ENCODE results near the gene PAPPA. TPM values are rescaled to one million over a fixed set of nuclear protein-coding genes. Genes with fewer than 3 reads are reported as not detected.

The PAPPA gene
- total RNA-seq, 3 donors from 2014 or later (not counting 1 experiment from before 2014, with no cell fraction given), result not detected

- no peak for TF ChIP-seq CTCF (IDR thresholded peaks at IDR 0.05)
- WGBS (ENCODE audit: insufficient coverage), result 89% methylated on average over 27 of the region's 27 CpGs
- no peak for ATAC-seq
Observed at GRCh38 chr9:116187570-116188170, 34.1 kb downstream of the PAPPA start.

GRCh38 chr9:116189683-116190082 is 36.1 kb downstream of the PAPPA start:
- Mint-ChIP-seq H3K4me1 (no peaks in the 10 kb centered on the region), H3K9me3 (peaks cover 7 to 10% of the 10 kb centered on the region in 2 donors)
- no peak for TF ChIP-seq CTCF (IDR thresholded peaks at IDR 0.05)

More at GRCh38 chr9:116187570-116188170, 34.1 kb downstream of the PAPPA start:
- no peaks in the 10 kb centered on the region for H3K27me3 ChIP-seq (ENCODE audit: control insufficient read depth, insufficient read depth, low read length)
- no peaks in the 10 kb centered on the region for H3K4me1 Mint-ChIP-seq
- no peak overlapping the region for H3K27ac ChIP-seq (ENCODE audit: low read length)
- no peaks in the 10 kb centered on the region for H3K27me3 Mint-ChIP-seq (ENCODE audit: low read depth in 2 of 2)
- DNase-seq, result no peak
- intact Hi-C loops (cut with micrococcal nuclease), result no loop called here
- H3K36me3 Mint-ChIP-seq, result no peaks in the 10 kb centered on the region
- H3K27ac Mint-ChIP-seq, result no peak overlapping the region
- H3K9me3 ChIP-seq (ENCODE audit: control insufficient read depth, insufficient read depth, low read length), result peaks cover 5% of the 10 kb centered on the region
- H3K9me3 Mint-ChIP-seq, result peaks cover 8 to 10% of the 10 kb centered on the region in 2 donors
- H3K4me3 ChIP-seq (ENCODE audit: low read length), result no peak overlapping the region
- H3K36me3 ChIP-seq (ENCODE audit: control insufficient read depth, insufficient read depth, low read length), result no peaks in the 10 kb centered on the region
- no peak overlapping the region for H3K4me3 Mint-ChIP-seq
- no peaks in the 10 kb centered on the region for H3K4me1 ChIP-seq (ENCODE audit: control insufficient read depth, insufficient read depth, low read length)

GRCh38 chr9:116190637-116191396 is 37.2 kb downstream of the PAPPA start:
- ATAC-seq (no peak), DNase-seq (no peak)
- Mint-ChIP-seq H3K9me3 (peaks cover 3 to 10% of the 10 kb centered on the region in 2 donors), H3K4me3 (no peak overlapping the region), H3K4me1 (no peaks in the 10 kb centered on the region), H3K36me3 (no peaks in the 10 kb centered on the region), H3K27me3 (ENCODE audit: low read depth in 2 of 2) (no peaks in the 10 kb centered on the region), H3K27ac (no peak overlapping the region)
- Histone ChIP-seq H3K9me3 (ENCODE audit: control insufficient read depth, insufficient read depth, low read length) (peaks cover 5% of the 10 kb centered on the region), H3K27me3 (ENCODE audit: control insufficient read depth, insufficient read depth, low read length) (no peaks in the 10 kb centered on the region), H3K4me1 (ENCODE audit: control insufficient read depth, insufficient read depth, low read length) (no peaks in the 10 kb centered on the region), H3K36me3 (ENCODE audit: control insufficient read depth, insufficient read depth, low read length) (no peaks in the 10 kb centered on the region), H3K4me3 (ENCODE audit: low read length) (no peak overlapping the region), H3K27ac (ENCODE audit: low read length) (no peak overlapping the region)
- 77% methylated on average over 5 of the region's 6 CpGs for WGBS (ENCODE audit: insufficient coverage)
- intact Hi-C loops (cut with micrococcal nuclease), result no loop called here
- no peak for TF ChIP-seq CTCF (IDR thresholded peaks at IDR 0.05)

More at GRCh38 chr9:116189683-116190082, 36.1 kb downstream of the PAPPA start:
- intact Hi-C loops (cut with micrococcal nuclease), result no loop called here
- no peaks in the 10 kb centered on the region for H3K27me3 Mint-ChIP-seq (ENCODE audit: low read depth in 2 of 2)
- no peaks in the 10 kb centered on the region for H3K27me3 ChIP-seq (ENCODE audit: control insufficient read depth, insufficient read depth, low read length)
- peaks cover 5% of the 10 kb centered on the region for H3K9me3 ChIP-seq (ENCODE audit: control insufficient read depth, insufficient read depth, low read length)
- DNase-seq (no peak), ATAC-seq (no peak)
- no peak overlapping the region for H3K27ac Mint-ChIP-seq
- H3K4me3 ChIP-seq (ENCODE audit: low read length), result no peak overlapping the region
- H3K36me3 Mint-ChIP-seq, result no peaks in the 10 kb centered on the region
- WGBS (ENCODE audit: insufficient coverage), result 80% methylated on average over 5 of the region's 5 CpGs
- H3K27ac ChIP-seq (ENCODE audit: low read length), result no peak overlapping the region
- no peaks in the 10 kb centered on the region for H3K36me3 ChIP-seq (ENCODE audit: control insufficient read depth, insufficient read depth, low read length)
- H3K4me1 ChIP-seq (ENCODE audit: control insufficient read depth, insufficient read depth, low read length), result no peaks in the 10 kb centered on the region
- no peak overlapping the region for H3K4me3 Mint-ChIP-seq
